Natural killer cell (primary cell): ENCODE measurements around the gene CFAP206. TPM values are rescaled to one million over a fixed set of nuclear protein-coding genes. Genes with fewer than 3 reads are reported as not detected.

Experiments used
- ATAC-seq, 3 donors: fragments of 150-1000 bp in 2 of 3; fragments of 200-7000 bp in 1 of 3; cut with Tn5 transposase; 1 replicate in 1 of 3; 2 replicates in 2 of 3; pipeline ENCODE4 v1.10.0; 2021; ENCODE audit warnings: mild to moderate bottlenecking in 2 of 3, moderate library complexity in 2 of 3
- DNase-seq, 2 donors: peaks; one replicate each; pipeline versions ENCODE4 v3.0.0 to v3.0.0-alpha.2; 2013 to 2021; ENCODE audit warnings: mixed read lengths in 1 of 2
- H3K27ac ChIP-seq: one replicate; pipeline ENCODE4 v1.5.1; 2013; ENCODE audit warnings: mild to moderate bottlenecking, low read length
- H3K27me3 ChIP-seq: one replicate; pipeline ENCODE4 v1.6.1; 2013; ENCODE audit warnings: low read length; ENCODE audit not compliant: control insufficient read depth, insufficient read depth
- H3K36me3 ChIP-seq: one replicate; pipeline ENCODE4 v1.6.1; 2013; ENCODE audit warnings: low read length; ENCODE audit not compliant: control insufficient read depth, insufficient read depth
- H3K4me1 ChIP-seq: one replicate; pipeline ENCODE4 v1.6.1; 2013; ENCODE audit warnings: low read length; ENCODE audit not compliant: control insufficient read depth, insufficient read depth
- H3K4me3 ChIP-seq: one replicate; pipeline ENCODE4 v1.5.1; 2013; ENCODE audit warnings: low read length
- H3K9me3 ChIP-seq: one replicate; pipeline ENCODE4 v1.6.1; 2013; ENCODE audit warnings: low read length; ENCODE audit not compliant: control insufficient read depth, insufficient read depth
- H3K27ac Mint-ChIP-seq, 2 donors: one replicate each; pipeline ENCODE4 v1.8.0; 2022; ENCODE audit warnings: mild to moderate bottlenecking in 2 of 2, mixed read lengths in 2 of 2, moderate library complexity in 1 of 2
- H3K27me3 Mint-ChIP-seq, 2 donors: one replicate each; pipeline ENCODE4 v1.8.0; 2022; ENCODE audit warnings: low read depth in 2 of 2, mixed read lengths in 2 of 2
- H3K36me3 Mint-ChIP-seq: one replicate; pipeline ENCODE4 v1.8.0; 2022; ENCODE audit warnings: mixed read lengths
- H3K4me1 Mint-ChIP-seq, 2 donors: one replicate each; pipeline ENCODE4 v1.8.0; 2022; ENCODE audit warnings: mixed read lengths in 2 of 2
- H3K4me3 Mint-ChIP-seq: one replicate; pipeline ENCODE4 v1.8.0; 2022; ENCODE audit warnings: mild to moderate bottlenecking, moderate library complexity, mixed read lengths
- H3K9me3 Mint-ChIP-seq, 2 donors: one replicate each; pipeline ENCODE4 v1.8.0; 2022; ENCODE audit warnings: mixed read lengths in 2 of 2
- CTCF ChIP-seq: fragments of 200-600 bp; IDR thresholded peaks from one replicate; pipeline ENCODE4 v1.8.0; 2022; ENCODE audit warnings: antibody characterized with exemption
- WGBS: methylation state at CpG from one replicate; pipeline ENCODE4 v1.1.7; 2013; ENCODE audit warnings: missing lambda C conversion rate; ENCODE audit not compliant: insufficient coverage; 5-methylcytosine and 5-hydroxymethylcytosine counted together
- intact Hi-C: fragments of 100-400 bp; cut with micrococcal nuclease; formaldehyde crosslinking; loops from one replicate; pipeline ENCODE4 v1.14.2; 2022
- total RNA-seq, 4 donors: library from RNA; stranded (reverse); fragments of 120-200 nt in 1 of 4; gene quantifications; one replicate each; pipeline versions ENCODE4 v1.2.3 to v1.2.4, GENCODE V29; 2013 to 2022

Gene CFAP206
- total RNA-seq, 3 donors from 2014 or later (not counting 1 experiment from before 2014, with no cell fraction given), result not detected

- WGBS, result 90% methylated on average over 2 of the region's 3 CpGs
- Mint-ChIP-seq H3K4me1 (no peaks in the 10 kb centered on the region), H3K9me3 (no peaks in the 10 kb centered on the region), H3K27me3 (no peaks in the 10 kb centered on the region), H3K4me3 (no peak overlapping the region), H3K36me3 (peaks cover 7% of the 10 kb centered on the region), H3K27ac (no peak overlapping the region)
- Histone ChIP-seq H3K27me3 (no peaks in the 10 kb centered on the region), H3K4me3 (no peak overlapping the region), H3K36me3 (no peaks in the 10 kb centered on the region), H3K27ac (no peak overlapping the region), H3K4me1 (no peaks in the 10 kb centered on the region), H3K9me3 (no peaks in the 10 kb centered on the region)
- intact Hi-C loops, result no loop called here
- DNase-seq (no peak), ATAC-seq (no peak)
- no peak for TF ChIP-seq CTCF
Measured at GRCh38 chr6:87366899-87367298, 40.9 kb upstream of the CFAP206 start.

DNA sequence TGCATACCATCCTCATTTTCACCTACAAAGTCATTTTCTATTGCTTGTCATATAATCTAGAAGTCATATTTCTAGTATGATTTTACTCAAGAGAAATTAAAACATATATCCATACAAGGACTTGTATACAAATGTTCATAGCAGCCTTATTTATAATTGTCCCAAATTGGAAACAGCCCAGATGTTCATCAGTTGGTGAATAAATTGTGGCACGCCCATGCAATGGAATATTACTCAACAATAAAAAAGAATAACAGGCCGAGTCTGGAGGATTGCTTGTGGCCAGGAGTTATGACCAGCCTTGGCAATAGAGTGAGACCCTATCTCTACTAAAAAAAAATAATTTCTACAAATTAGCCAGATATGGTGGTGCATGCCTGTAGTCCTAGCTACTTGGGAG, 34.4 kb upstream of the CFAP206 start:
- Mint-ChIP-seq H3K36me3 (no peaks in the 10 kb centered on the region), H3K27me3 (no peaks in the 10 kb centered on the region), H3K9me3 (no peaks in the 10 kb centered on the region), H3K4me3 (no peak overlapping the region), H3K4me1 (no peaks in the 10 kb centered on the region), H3K27ac (no peak overlapping the region)
- intact Hi-C loops, result no loop called here
- Histone ChIP-seq H3K27me3 (no peaks in the 10 kb centered on the region), H3K36me3 (no peaks in the 10 kb centered on the region), H3K27ac (no peak overlapping the region), H3K9me3 (no peaks in the 10 kb centered on the region), H3K4me3 (no peak overlapping the region), H3K4me1 (no peaks in the 10 kb centered on the region)
- TF ChIP-seq CTCF, result no peak
- no peak for DNase-seq
- ATAC-seq, result no peak
- WGBS, result 100% methylated on average over 1 of the region's 2 CpGs

DNA sequence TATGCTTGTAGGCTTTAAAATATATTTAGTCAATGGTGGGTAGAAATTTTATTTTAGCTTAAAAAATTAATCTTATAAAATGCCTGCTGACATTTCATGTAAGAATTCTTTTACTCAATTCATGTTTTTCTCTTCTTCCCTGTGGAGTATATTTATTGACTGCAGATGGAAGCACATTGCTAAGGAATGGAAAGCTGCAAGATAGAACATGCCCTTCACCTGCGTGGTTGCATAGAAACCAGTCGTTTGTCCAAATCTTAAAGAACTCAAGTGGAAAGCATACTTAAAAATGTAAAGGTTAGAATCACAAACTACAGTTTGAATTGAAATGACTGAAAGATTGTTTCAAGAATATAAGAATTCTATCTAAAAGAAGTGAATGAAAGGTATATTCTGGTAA, 32.5 kb upstream of the CFAP206 start:
- no peaks in the 10 kb centered on the region for H3K9me3 Mint-ChIP-seq
- H3K27ac Mint-ChIP-seq, result no peak overlapping the region
- H3K4me3 Mint-ChIP-seq, result no peak overlapping the region
- no peak for ATAC-seq
- intact Hi-C loops, result no loop called here
- H3K36me3 Mint-ChIP-seq, result no peaks in the 10 kb centered on the region
- no peak overlapping the region for H3K27ac ChIP-seq
- 84% methylated on average over 2 of the region's 2 CpGs for WGBS
- no peaks in the 10 kb centered on the region for H3K27me3 Mint-ChIP-seq
- no peaks in the 10 kb centered on the region for H3K4me1 Mint-ChIP-seq
- H3K4me3 ChIP-seq, result no peak overlapping the region
- H3K9me3 ChIP-seq, result no peaks in the 10 kb centered on the region
- no peaks in the 10 kb centered on the region for H3K27me3 ChIP-seq
- no peaks in the 10 kb centered on the region for H3K36me3 ChIP-seq
- no peak for TF ChIP-seq CTCF
- no peak for DNase-seq
- no peaks in the 10 kb centered on the region for H3K4me1 ChIP-seq

DNA sequence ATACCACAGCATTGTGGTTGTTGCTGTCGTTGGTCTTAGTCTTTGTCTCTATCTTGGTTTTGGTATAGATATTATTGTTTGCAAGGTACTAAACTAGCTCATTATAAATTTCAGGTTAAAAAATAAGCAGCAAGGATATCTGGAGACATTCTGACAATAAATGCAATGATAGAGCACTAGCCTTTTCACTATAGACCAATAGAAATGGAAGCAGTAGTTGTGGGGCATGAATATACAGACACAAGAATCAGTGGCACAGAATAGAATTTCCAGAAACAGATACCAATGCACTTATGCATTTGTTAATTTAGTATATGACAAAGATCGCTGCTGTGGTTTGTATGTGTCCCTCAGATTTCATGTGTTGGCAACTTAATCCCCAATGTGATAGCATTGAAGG, 31.1 kb upstream of the CFAP206 start:
- Histone ChIP-seq H3K4me3 (no peak overlapping the region), H3K9me3 (no peaks in the 10 kb centered on the region), H3K36me3 (no peaks in the 10 kb centered on the region), H3K27me3 (no peaks in the 10 kb centered on the region), H3K4me1 (no peaks in the 10 kb centered on the region), H3K27ac (no peak overlapping the region)
- no peak for DNase-seq
- TF ChIP-seq CTCF, result no peak
- no peaks in the 10 kb centered on the region for H3K9me3 Mint-ChIP-seq
- H3K27me3 Mint-ChIP-seq, result no peaks in the 10 kb centered on the region
- no peak for ATAC-seq
- H3K36me3 Mint-ChIP-seq, result no peaks in the 10 kb centered on the region
- H3K4me1 Mint-ChIP-seq, result no peaks in the 10 kb centered on the region
- 100% methylated on average over 1 of the region's 2 CpGs for WGBS
- no peak overlapping the region for H3K27ac Mint-ChIP-seq
- intact Hi-C loops, result no loop called here
- no peak overlapping the region for H3K4me3 Mint-ChIP-seq
